DND-41 (cell line): ENCODE results near the gene RNF212.

Source experiments
- EZH2 ChIP-seq: IDR thresholded peaks from 3 replicates; pipeline ENCODE4 v1.6.1; 2012; ENCODE audit warnings: borderline replicate concordance, low read depth, mild to moderate bottlenecking, moderate library complexity, low read length, inconsistent platforms; ENCODE audit not compliant: severe bottlenecking
- TF ChIP-seq, protein P1 (sequence below): IDR thresholded peaks from 2 replicates; pipeline ENCODE4 v1.5.1; 2012; ENCODE audit warnings: borderline replicate concordance, low read length, moderate library complexity, mild to moderate bottlenecking; ENCODE audit not compliant: poor library complexity, severe bottlenecking; ENCODE audit errors: extremely low read depth

DNA sequence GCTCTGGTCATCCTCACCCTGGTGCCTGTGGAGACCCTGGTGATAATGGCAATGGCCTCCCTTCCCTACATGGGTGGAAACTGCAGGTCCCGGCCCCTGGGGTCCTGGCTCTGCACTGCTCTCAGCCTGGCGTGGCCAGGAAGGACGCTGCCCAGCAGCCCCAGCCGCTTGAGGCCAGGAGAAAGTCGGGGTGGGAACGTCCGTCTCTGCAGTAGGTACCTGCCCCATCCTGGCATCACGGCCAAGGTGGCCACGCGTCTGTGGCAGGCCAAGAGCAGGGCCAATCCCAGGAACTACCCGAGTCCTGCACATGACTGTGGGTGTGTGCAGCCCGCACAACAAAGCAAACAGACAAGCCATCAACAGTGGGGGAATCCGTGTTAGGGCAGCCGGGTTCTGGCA, 68.2 kb downstream of the RNF212 start:
- TF ChIP-seq, protein P1, sequence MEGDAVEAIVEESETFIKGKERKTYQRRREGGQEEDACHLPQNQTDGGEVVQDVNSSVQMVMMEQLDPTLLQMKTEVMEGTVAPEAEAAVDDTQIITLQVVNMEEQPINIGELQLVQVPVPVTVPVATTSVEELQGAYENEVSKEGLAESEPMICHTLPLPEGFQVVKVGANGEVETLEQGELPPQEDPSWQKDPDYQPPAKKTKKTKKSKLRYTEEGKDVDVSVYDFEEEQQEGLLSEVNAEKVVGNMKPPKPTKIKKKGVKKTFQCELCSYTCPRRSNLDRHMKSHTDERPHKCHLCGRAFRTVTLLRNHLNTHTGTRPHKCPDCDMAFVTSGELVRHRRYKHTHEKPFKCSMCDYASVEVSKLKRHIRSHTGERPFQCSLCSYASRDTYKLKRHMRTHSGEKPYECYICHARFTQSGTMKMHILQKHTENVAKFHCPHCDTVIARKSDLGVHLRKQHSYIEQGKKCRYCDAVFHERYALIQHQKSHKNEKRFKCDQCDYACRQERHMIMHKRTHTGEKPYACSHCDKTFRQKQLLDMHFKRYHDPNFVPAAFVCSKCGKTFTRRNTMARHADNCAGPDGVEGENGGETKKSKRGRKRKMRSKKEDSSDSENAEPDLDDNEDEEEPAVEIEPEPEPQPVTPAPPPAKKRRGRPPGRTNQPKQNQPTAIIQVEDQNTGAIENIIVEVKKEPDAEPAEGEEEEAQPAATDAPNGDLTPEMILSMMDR = no peak
- no peak for TF ChIP-seq EZH2
